K562 (cell line): ENCODE data around the gene PIK3R6. TPM values are rescaled to one million over a fixed set of nuclear protein-coding genes. Genes with fewer than 3 reads are reported as not detected.

Source experiments
- ATAC-seq: fragments of 200-7000 bp; cut with Tn5 transposase; 3 replicates; pipeline ENCODE4 v1.9.1; 2020; ENCODE audit warnings: moderate library complexity
- BruUV-seq: library from RNA; stranded (reverse); fragments of 400-500 nt; replicated peaks from 2 replicates; lab custom pipeline; 2021; lab: Mats Ljungman, UMichigan
- CTCF ChIA-PET: fragments of 300-600 bp; formaldehyde crosslinking; extraction: SDS; loops from one replicate; lab custom pipeline; 2021; ENCODE audit warnings: low intra/inter-chr PET ratio; lab: Yijun Ruan, JAX
- POLR2A ChIA-PET: fragments of 300-600, 350-650 bp; sonication (Branson Sonifier 250); formaldehyde crosslinking; extraction: SDS; loops from one replicate; lab custom pipeline; 2021; ENCODE audit warnings: antibody characterized with exemption, inconsistent platforms; lab: Yijun Ruan, JAX
- DNase-seq, 4 experiments: peaks; one replicate each; pipeline versions ENCODE4 v3.0.0 to v3.0.0-alpha.2; 2011 to 2018; ENCODE audit warnings: low spot score in 3 of 4, mixed read lengths in 3 of 4; ENCODE audit errors: extremely low read depth in 1 of 4
- FAIRE-seq: peaks from 2 replicates; lab custom pipeline; 2011; peaks lifted over from hg19 to GRCh38; lab: Jason Lieb, UNC
- H2AFZ ChIP-seq: 2 replicates; pipeline ENCODE4 v1.6.0; 2011; ENCODE audit warnings: low read depth, low read length, control low read depth, inconsistent platforms
- H3K27ac ChIP-seq: fragments of 200-600 bp; 3 replicates; pipeline ENCODE4 v1.8.0; 2011; ENCODE audit warnings: low read depth, mild to moderate bottlenecking, control low read depth, inconsistent platforms, low read length, moderate library complexity, mixed read lengths; ENCODE audit errors: extremely low read depth
- H3K27me3 ChIP-seq, 2 experiments: fragments of 300-600 bp in 1 of 2; 2 replicates in 1 of 2; 3 replicates in 1 of 2; pipeline versions ENCODE4 v1.6.0 to v1.8.0; 2011; ENCODE audit warnings: inconsistent platforms in 2 of 2, low read length in 2 of 2, mild to moderate bottlenecking in 1 of 2, mixed read lengths in 1 of 2, moderate library complexity in 1 of 2; ENCODE audit not compliant: control insufficient read depth in 2 of 2, insufficient read depth in 2 of 2
- H3K36me3 ChIP-seq: fragments of 300-600 bp; 3 replicates; pipeline ENCODE4 v1.8.0; 2011; ENCODE audit warnings: mild to moderate bottlenecking, low read length, inconsistent platforms; ENCODE audit not compliant: control insufficient read depth, insufficient read depth
- H3K4me1 ChIP-seq, 2 experiments: fragments of 200-600 bp in 1 of 2; replicated peaks in 1 of 2; 2 replicates in 1 of 2; 3 replicates in 1 of 2; pipeline versions ENCODE4 v1.5.1 to v1.8.0; 2011; ENCODE audit warnings: inconsistent platforms in 2 of 2, low read length in 2 of 2, mild to moderate bottlenecking in 1 of 2, mixed read lengths in 1 of 2, moderate library complexity in 1 of 2; ENCODE audit not compliant: control insufficient read depth in 2 of 2, insufficient read depth in 2 of 2
- H3K4me2 ChIP-seq: 2 replicates; pipeline ENCODE4 v1.6.1; 2011; ENCODE audit warnings: low read length, control low read depth, inconsistent platforms, mixed read lengths; ENCODE audit not compliant: insufficient read depth
- H3K4me3 ChIP-seq: fragments of 200-600 bp; sonication (generic), shearing (Covaris generic); 2 replicates; pipeline ENCODE4 v1.5.1; 2016; ENCODE audit warnings: control low read depth, inconsistent platforms
- H3K79me2 ChIP-seq: fragments of 200-600 bp; 3 replicates; pipeline ENCODE4 v1.8.0; 2011; ENCODE audit warnings: low read length, inconsistent platforms; ENCODE audit not compliant: control insufficient read depth, insufficient read depth
- H3K9ac ChIP-seq, 2 experiments: 2 replicates each; pipeline versions ENCODE4 v1.6.0 to v1.6.1; 2011; ENCODE audit warnings: low read depth in 2 of 2, low read length in 2 of 2, control low read depth in 1 of 2, inconsistent platforms in 1 of 2, mild to moderate bottlenecking in 1 of 2, mixed read lengths in 1 of 2; ENCODE audit not compliant: insufficient read depth in 1 of 2
- H3K9me1 ChIP-seq: one replicate; pipeline ENCODE4 v1.6.0; 2011; ENCODE audit warnings: inconsistent platforms, mild to moderate bottlenecking, low read length, moderate library complexity; ENCODE audit not compliant: control insufficient read depth, insufficient read depth
- H3K9me3 ChIP-seq: replicated peaks from 2 replicates; pipeline ENCODE4 v1.5.1; 2011; ENCODE audit warnings: low read depth, low read length, inconsistent platforms; ENCODE audit not compliant: control insufficient read depth, insufficient read depth
- H4K20me1 ChIP-seq: replicated peaks from 2 replicates; pipeline ENCODE4 v1.6.1; 2011; ENCODE audit warnings: low read length, inconsistent platforms, mixed read lengths; ENCODE audit not compliant: control insufficient read depth, insufficient read depth
- C11orf30 ChIP-seq: fragments of 450-650 bp; IDR thresholded peaks from 2 replicates; pipeline ENCODE4 v1.6.1; 2016; ENCODE audit warnings: low read depth, mild to moderate bottlenecking
- CCAR2 ChIP-seq: fragments of 200-400 bp; formaldehyde crosslinking; IDR thresholded peaks from 2 replicates; pipeline ENCODE4 v1.6.1; 2017; ENCODE audit warnings: mild to moderate bottlenecking, low read depth, low read length
- CHCHD3 ChIP-seq: fragments of 250-450 bp; sonication (Bioruptor Pico); IDR thresholded peaks from 2 replicates; pipeline ENCODE4 v2.1.2; 2022; ENCODE audit warnings: mild to moderate bottlenecking
- GATA2 ChIP-seq: sonication (generic); formaldehyde crosslinking; IDR thresholded peaks from 2 replicates; pipeline ENCODE4 v1.4.0; 2020; ENCODE audit warnings: mild to moderate bottlenecking, missing genetic modification reagents
- IRF2 ChIP-seq: sonication (generic); formaldehyde crosslinking; IDR thresholded peaks from 2 replicates; pipeline ENCODE4 v1.8.1; 2022; ENCODE audit warnings: mild to moderate bottlenecking, missing genetic modification reagents
- PHF20 ChIP-seq: fragments of 450-650 bp; IDR thresholded peaks from 2 replicates; pipeline ENCODE4 v1.6.1; 2018; ENCODE audit not compliant: partially characterized antibody
- PRMT5 ChIP-seq: sonication (generic); formaldehyde crosslinking; IDR thresholded peaks from 2 replicates; pipeline ENCODE4 v1.5.0; 2020; ENCODE audit warnings: missing genetic modification reagents
- SMAD3 ChIP-seq: fragments of 450-650 bp; formaldehyde crosslinking; conservative IDR thresholded peaks from 2 replicates; pipeline ENCODE4 v1.4.0; 2020; ENCODE audit warnings: mild to moderate bottlenecking
- ZBTB8A ChIP-seq: fragments of 450-650 bp; IDR thresholded peaks from 2 replicates; pipeline ENCODE4 v1.6.1; 2018; ENCODE audit warnings: mild to moderate bottlenecking, moderate library complexity; ENCODE audit not compliant: partially characterized antibody
- ZNF444 ChIP-seq: fragments of 250-450 bp; sonication (Bioruptor Pico); IDR thresholded peaks from 2 replicates; pipeline ENCODE4 v1.4.0; 2020; ENCODE audit warnings: mild to moderate bottlenecking, moderate library complexity
- ZNF583 ChIP-seq: fragments of 250-450 bp; sonication (Bioruptor Pico); IDR thresholded peaks from 2 replicates; pipeline ENCODE4 v1.4.0; 2020
- ZZZ3 ChIP-seq: fragments of 450-650 bp; IDR thresholded peaks from 2 replicates; pipeline ENCODE4 v1.6.1; 2016; ENCODE audit warnings: antibody characterized with exemption, mild to moderate bottlenecking, moderate library complexity
- WGBS: fragments of 100-300 bp; shearing (Covaris generic); methylation state at CpG from one replicate; pipeline ENCODE4 v1.1.6; 2016; ENCODE audit warnings: low coverage, mixed read lengths; ENCODE audit not compliant: insufficient coverage; ENCODE audit errors: missing lambda C conversion rate; 5-methylcytosine and 5-hydroxymethylcytosine counted together
- in situ Hi-C: fragments of 300-500 bp; cut with MboI; formaldehyde crosslinking; loops from 4 replicates; pipeline ENCODE4 v1.15.0; 2018; ENCODE audit warnings: inconsistent platforms, mixed read lengths
- intact Hi-C: fragments of 100-400 bp; cut with micrococcal nuclease; formaldehyde crosslinking; loops from 2 replicates; pipeline ENCODE4 v1.14.2; 2022
- polyA plus RNA-seq, 8 experiments: library from polyadenylated mRNA; depleted of rRNA in 4 of 8; stranded (reverse) in 5 of 8; unstranded in 3 of 8; fragments of >200 nt; fragmentation: Nextera tagmentation in 2 of 8; fragmentation: Illumina TruSeq in 1 of 8; extraction: Ambion mirVana in 2 of 8; extraction: Trizol in 1 of 8; gene quantifications; 2 replicates each; pipeline versions ENCODE4 v1.2.1 to v1.2.3, GENCODE V29; 2011 to 2014; ENCODE audit warnings: inconsistent platforms in 1 of 8, missing spikeins in 1 of 8
- total RNA-seq, 7 experiments: library from RNA; depleted of rRNA in 6 of 7; stranded (reverse); fragments of >200 nt in 6 of 7; fragmentation: Illumina TruSeq in 2 of 7; extraction: Trizol in 2 of 7; gene quantifications; 2 replicates each; pipeline versions ENCODE4 v1.2.1 to v1.2.3, GENCODE V29; 2011 to 2021; ENCODE audit warnings: low replicate concordance in 1 of 7
- TF ChIP-seq, protein P1 (sequence below): fragments of 450-650 bp; IDR thresholded peaks from 2 replicates; pipeline ENCODE4 v1.6.1; 2016; ENCODE audit warnings: missing biosample characterization, missing genetic modification characterization
- TF ChIP-seq, protein P2 (sequence below): fragments of 450-650 bp; formaldehyde crosslinking; IDR thresholded peaks from 2 replicates; pipeline ENCODE4 v1.4.0; 2020; ENCODE audit warnings: mild to moderate bottlenecking, moderate library complexity
- TF ChIP-seq, protein P3 (sequence below): fragments of 200-400 bp; formaldehyde crosslinking; IDR thresholded peaks from 2 replicates; pipeline ENCODE4 v1.6.1; 2017; ENCODE audit warnings: mild to moderate bottlenecking, low read depth, low read length, moderate library complexity
- TF ChIP-seq, protein P4 (sequence below): sonication (generic); formaldehyde crosslinking; IDR thresholded peaks from 2 replicates; pipeline ENCODE4 v1.8.0; 2022; ENCODE audit warnings: missing genetic modification reagents, mild to moderate bottlenecking, borderline replicate concordance

The PIK3R6 gene
- total and polyA plus RNA-seq, 9 of the 15 experiments (the other 6 are each of a cell fraction or from before 2014, with no cell fraction given): 0.04 TPM; not detected in 8

DNA sequence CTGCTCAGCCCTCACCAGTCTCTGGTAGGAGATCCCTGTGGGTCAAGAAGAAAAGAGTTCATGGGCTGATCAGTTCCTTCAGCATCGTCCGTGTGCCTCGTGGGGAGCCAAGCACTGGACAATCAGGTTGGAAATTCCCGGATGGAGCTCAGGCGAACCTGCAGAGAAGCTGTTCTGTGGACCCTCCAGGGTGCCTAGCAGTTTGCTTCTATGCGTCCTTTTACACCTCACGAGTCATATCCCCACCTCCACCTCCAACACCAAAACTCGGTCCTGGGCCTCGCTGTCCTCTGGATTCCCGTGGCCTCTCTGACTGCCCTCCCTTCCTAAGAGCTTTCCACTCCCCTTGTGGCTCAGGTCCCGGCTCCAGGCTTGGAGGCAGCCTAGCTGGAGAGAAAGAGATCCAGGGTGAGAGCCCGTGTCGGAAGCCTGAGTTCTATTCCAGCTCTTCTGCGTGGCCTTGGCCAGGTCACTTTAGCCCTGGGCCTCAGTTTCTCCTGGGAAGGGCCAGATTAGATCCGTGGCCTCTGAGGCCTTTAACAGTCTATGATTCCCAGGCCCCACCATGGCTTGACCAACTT lies 26.2 kb upstream of the PIK3R6 start:
- no TSS peak for BruUV-seq
- WGBS: 6% methylated on average over 14 of the region's 15 CpGs
- H3K4me1 ChIP-seq: no peaks in the 10 kb centered on the region; a peak in 1 of 5 replicates
- H3K4me2 ChIP-seq: no peak overlapping the region
- H3K36me3 ChIP-seq: no peaks in the 10 kb centered on the region
- FAIRE-seq (no peak), ATAC-seq (no peak), DNase-seq (no peak)
- H4K20me1 ChIP-seq: no peaks in the 10 kb centered on the region; the same call in 1 of the 2 replicates
- H3K9me3 ChIP-seq: no peaks in the 10 kb centered on the region
- in situ Hi-C loops (loop anchor here (5.0 kb wide), 1 partner anchor 96 kb away; the partner anchor contains the start of gene MFSD6L), intact Hi-C loops (loop anchor here (10.0 kb wide), 2 partner anchors 101 to 149 kb away; partner anchors contain the start of gene CCDC42)
- ChIA-PET CTCF (no interaction called here), POLR2A (no interaction called here)
- no peaks in the 10 kb centered on the region for H3K79me2 ChIP-seq
- no peak overlapping the region for H3K9ac ChIP-seq
- no peak overlapping the region for H2AFZ ChIP-seq
- H3K9me1 ChIP-seq: no peaks in the 10 kb centered on the region
- peaks cover 2 to 19% of the 10 kb centered on the region in 2 experiments; a peak in 2 of 5 replicates for H3K27me3 ChIP-seq
- no peak overlapping the region for H3K27ac ChIP-seq
- H3K4me3 ChIP-seq: no peak overlapping the region
- TF ChIP-seq ZZZ3 (no peak), PHF20 (no peak), SMAD3 (CRISPR knock-in tag) (no peak), GATA2 (no peak), CCAR2 (no peak), C11orf30 (no peak), PRMT5 (CRISPR knock-in tag) (no peak), ZNF583 (no peak), CHCHD3 (no peak), ZNF444 (no peak), IRF2 (CRISPR knock-in tag) (no peak), ZBTB8A (no peak)
- TF ChIP-seq, protein P1, sequence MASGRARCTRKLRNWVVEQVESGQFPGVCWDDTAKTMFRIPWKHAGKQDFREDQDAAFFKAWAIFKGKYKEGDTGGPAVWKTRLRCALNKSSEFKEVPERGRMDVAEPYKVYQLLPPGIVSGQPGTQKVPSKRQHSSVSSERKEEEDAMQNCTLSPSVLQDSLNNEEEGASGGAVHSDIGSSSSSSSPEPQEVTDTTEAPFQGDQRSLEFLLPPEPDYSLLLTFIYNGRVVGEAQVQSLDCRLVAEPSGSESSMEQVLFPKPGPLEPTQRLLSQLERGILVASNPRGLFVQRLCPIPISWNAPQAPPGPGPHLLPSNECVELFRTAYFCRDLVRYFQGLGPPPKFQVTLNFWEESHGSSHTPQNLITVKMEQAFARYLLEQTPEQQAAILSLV (tag): no peak
- TF ChIP-seq, protein P2, sequence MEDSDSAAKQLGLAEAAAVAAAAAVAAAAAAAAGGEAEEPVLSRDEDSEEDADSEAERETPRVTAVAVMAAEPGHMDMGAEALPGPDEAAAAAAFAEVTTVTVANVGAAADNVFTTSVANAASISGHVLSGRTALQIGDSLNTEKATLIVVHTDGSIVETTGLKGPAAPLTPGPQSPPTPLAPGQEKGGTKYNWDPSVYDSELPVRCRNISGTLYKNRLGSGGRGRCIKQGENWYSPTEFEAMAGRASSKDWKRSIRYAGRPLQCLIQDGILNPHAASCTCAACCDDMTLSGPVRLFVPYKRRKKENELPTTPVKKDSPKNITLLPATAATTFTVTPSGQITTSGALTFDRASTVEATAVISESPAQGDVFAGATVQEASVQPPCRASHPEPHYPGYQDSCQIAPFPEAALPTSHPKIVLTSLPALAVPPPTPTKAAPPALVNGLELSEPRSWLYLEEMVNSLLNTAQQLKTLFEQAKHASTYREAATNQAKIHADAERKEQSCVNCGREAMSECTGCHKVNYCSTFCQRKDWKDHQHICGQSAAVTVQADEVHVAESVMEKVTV (CRISPR knock-in tag): no peak
- TF ChIP-seq, protein P3, sequence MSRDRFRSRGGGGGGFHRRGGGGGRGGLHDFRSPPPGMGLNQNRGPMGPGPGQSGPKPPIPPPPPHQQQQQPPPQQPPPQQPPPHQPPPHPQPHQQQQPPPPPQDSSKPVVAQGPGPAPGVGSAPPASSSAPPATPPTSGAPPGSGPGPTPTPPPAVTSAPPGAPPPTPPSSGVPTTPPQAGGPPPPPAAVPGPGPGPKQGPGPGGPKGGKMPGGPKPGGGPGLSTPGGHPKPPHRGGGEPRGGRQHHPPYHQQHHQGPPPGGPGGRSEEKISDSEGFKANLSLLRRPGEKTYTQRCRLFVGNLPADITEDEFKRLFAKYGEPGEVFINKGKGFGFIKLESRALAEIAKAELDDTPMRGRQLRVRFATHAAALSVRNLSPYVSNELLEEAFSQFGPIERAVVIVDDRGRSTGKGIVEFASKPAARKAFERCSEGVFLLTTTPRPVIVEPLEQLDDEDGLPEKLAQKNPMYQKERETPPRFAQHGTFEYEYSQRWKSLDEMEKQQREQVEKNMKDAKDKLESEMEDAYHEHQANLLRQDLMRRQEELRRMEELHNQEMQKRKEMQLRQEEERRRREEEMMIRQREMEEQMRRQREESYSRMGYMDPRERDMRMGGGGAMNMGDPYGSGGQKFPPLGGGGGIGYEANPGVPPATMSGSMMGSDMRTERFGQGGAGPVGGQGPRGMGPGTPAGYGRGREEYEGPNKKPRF: no peak
- TF ChIP-seq, protein P4, sequence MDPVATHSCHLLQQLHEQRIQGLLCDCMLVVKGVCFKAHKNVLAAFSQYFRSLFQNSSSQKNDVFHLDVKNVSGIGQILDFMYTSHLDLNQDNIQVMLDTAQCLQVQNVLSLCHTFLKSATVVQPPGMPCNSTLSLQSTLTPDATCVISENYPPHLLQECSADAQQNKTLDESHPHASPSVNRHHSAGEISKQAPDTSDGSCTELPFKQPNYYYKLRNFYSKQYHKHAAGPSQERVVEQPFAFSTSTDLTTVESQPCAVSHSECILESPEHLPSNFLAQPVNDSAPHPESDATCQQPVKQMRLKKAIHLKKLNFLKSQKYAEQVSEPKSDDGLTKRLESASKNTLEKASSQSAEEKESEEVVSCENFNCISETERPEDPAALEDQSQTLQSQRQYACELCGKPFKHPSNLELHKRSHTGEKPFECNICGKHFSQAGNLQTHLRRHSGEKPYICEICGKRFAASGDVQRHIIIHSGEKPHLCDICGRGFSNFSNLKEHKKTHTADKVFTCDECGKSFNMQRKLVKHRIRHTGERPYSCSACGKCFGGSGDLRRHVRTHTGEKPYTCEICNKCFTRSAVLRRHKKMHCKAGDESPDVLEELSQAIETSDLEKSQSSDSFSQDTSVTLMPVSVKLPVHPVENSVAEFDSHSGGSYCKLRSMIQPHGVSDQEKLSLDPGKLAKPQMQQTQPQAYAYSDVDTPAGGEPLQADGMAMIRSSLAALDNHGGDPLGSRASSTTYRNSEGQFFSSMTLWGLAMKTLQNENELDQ (CRISPR knock-in tag): no peak
